T-helper 2 cell treated with Interferon-gamma antibody and Interleukin-4, amounts not matched to agents 5 μg/mL and 100 μg/mL, for 36 hours (primary cell): ENCODE data around the gene OR52N1.
A peak's percentile ranks its signal among the peaks of the same experiment; 100 is the strongest.

ENCODE experiments used
- DNase-seq: peaks from one replicate; pipeline ENCODE4 v3.0.0; 2021; ENCODE audit warnings: low spot score
- H3K27ac Mint-ChIP-seq: one replicate; pipeline ENCODE4 v1.8.0; 2021; ENCODE audit warnings: mild to moderate bottlenecking, mixed read lengths
- H3K27me3 Mint-ChIP-seq: one replicate; pipeline ENCODE4 v1.8.0; 2021; ENCODE audit warnings: low read depth, mixed read lengths
- H3K36me3 Mint-ChIP-seq: one replicate; pipeline ENCODE4 v1.8.0; 2021; ENCODE audit warnings: low read depth, mixed read lengths
- H3K4me1 Mint-ChIP-seq: one replicate; pipeline ENCODE4 v1.8.0; 2021; ENCODE audit warnings: low read depth, mixed read lengths
- H3K4me3 Mint-ChIP-seq: one replicate; pipeline ENCODE4 v1.8.0; 2022; ENCODE audit warnings: mild to moderate bottlenecking, moderate library complexity, mixed read lengths
- H3K9me3 Mint-ChIP-seq: one replicate; pipeline ENCODE4 v1.8.0; 2021; ENCODE audit warnings: mixed read lengths

The OR52N1 gene

GRCh38 chr11:5791165-5791564 is at the start of gene OR52N1:
Gene OR52N1, minus strand, starts transcription at chr11:5791265. Its CDS starts 2,449 bp downstream, at chr11:5788816.
- Mint-ChIP-seq H3K27ac (no peak within 1 kb of the TSS), H3K9me3 (no peaks in the 10 kb centered on the region), H3K4me1 (no peaks in the 10 kb centered on the region), H3K4me3 (no peak within 1 kb of the TSS), H3K36me3 (no peaks in the 10 kb centered on the region), H3K27me3 (peaks cover 5% of the 10 kb centered on the region)
- DNase-seq = no peak

GRCh38 chr11:5837695-5838094 is 46.6 kb upstream of the OR52N1 start:
- no peak for DNase-seq
- Mint-ChIP-seq H3K36me3 (no peaks in the 10 kb centered on the region), H3K27me3 (no peaks in the 10 kb centered on the region), H3K27ac (no peak overlapping the region), H3K9me3 (no peaks in the 10 kb centered on the region), H3K4me3 (no peak overlapping the region), H3K4me1 (no peaks in the 10 kb centered on the region)

- Mint-ChIP-seq H3K4me1 (no peaks in the 10 kb centered on the region), H3K9me3 (no peaks in the 10 kb centered on the region), H3K27ac (no peak overlapping the region), H3K27me3 (no peaks in the 10 kb centered on the region), H3K36me3 (no peaks in the 10 kb centered on the region), H3K4me3 (no peak overlapping the region)
- DNase-seq = no peak
Measured at GRCh38 chr11:5833446-5833845, 42.4 kb upstream of the OR52N1 start.

- DNase-seq = no peak
- Mint-ChIP-seq H3K27ac (no peak overlapping the region), H3K4me1 (no peaks in the 10 kb centered on the region), H3K27me3 (peaks cover 3% of the 10 kb centered on the region), H3K36me3 (no peaks in the 10 kb centered on the region), H3K9me3 (no peaks in the 10 kb centered on the region), H3K4me3 (no peak overlapping the region)
Measured at GRCh38 chr11:5831196-5831829, 40.2 kb upstream of the OR52N1 start.

GRCh38 chr11:5818245-5818886 is 27.3 kb upstream of the OR52N1 start:
- H3K9me3 Mint-ChIP-seq = no peaks in the 10 kb centered on the region
- DNase-seq = no peak
- peak overlapping the region; percentile 78 for H3K4me3 Mint-ChIP-seq
- no peaks in the 10 kb centered on the region for H3K36me3 Mint-ChIP-seq
- peaks cover 7% of the 10 kb centered on the region for H3K4me1 Mint-ChIP-seq
- peaks cover 7% of the 10 kb centered on the region for H3K27me3 Mint-ChIP-seq
- H3K27ac Mint-ChIP-seq = peak overlapping the region; percentile 68

- Mint-ChIP-seq H3K4me1 (peaks cover 7% of the 10 kb centered on the region), H3K36me3 (no peaks in the 10 kb centered on the region)
Measured at GRCh38 chr11:5815534-5815933, 24.5 kb upstream of the OR52N1 start.

GRCh38 chr11:5809905-5810795 is 19.1 kb upstream of the OR52N1 start:
- no peaks in the 10 kb centered on the region for H3K9me3 Mint-ChIP-seq
- DNase-seq = no peak
- H3K27me3 Mint-ChIP-seq = peaks cover 29% of the 10 kb centered on the region
- no peak overlapping the region for H3K27ac Mint-ChIP-seq
- peaks cover 10% of the 10 kb centered on the region for H3K4me1 Mint-ChIP-seq
- no peaks in the 10 kb centered on the region for H3K36me3 Mint-ChIP-seq
- H3K4me3 Mint-ChIP-seq = no peak overlapping the region

More at GRCh38 chr11:5815534-5815933, 24.5 kb upstream of the OR52N1 start:
- H3K9me3 Mint-ChIP-seq = no peaks in the 10 kb centered on the region
- no peak overlapping the region for H3K27ac Mint-ChIP-seq
- H3K4me3 Mint-ChIP-seq = no peak overlapping the region
- no peak for DNase-seq
- H3K27me3 Mint-ChIP-seq = peaks cover 16% of the 10 kb centered on the region

- peak; percentile 6 for DNase-seq
- H3K9me3 Mint-ChIP-seq = no peaks in the 10 kb centered on the region
- no peak overlapping the region for H3K27ac Mint-ChIP-seq
- peaks cover 29% of the 10 kb centered on the region for H3K27me3 Mint-ChIP-seq
- H3K36me3 Mint-ChIP-seq = no peaks in the 10 kb centered on the region
- peak overlapping the region; percentile 86 for H3K4me3 Mint-ChIP-seq
- peaks cover 10% of the 10 kb centered on the region for H3K4me1 Mint-ChIP-seq
Measured at GRCh38 chr11:5809122-5809519, 18.1 kb upstream of the OR52N1 start.

- Mint-ChIP-seq H3K36me3 (no peaks in the 10 kb centered on the region), H3K4me3 (peak within 1 kb of the TSS; percentile 86), H3K27ac (no peak within 1 kb of the TSS), H3K27me3 (peaks cover 24% of the 10 kb centered on the region), H3K4me1 (peaks cover 10% of the 10 kb centered on the region), H3K9me3 (no peaks in the 10 kb centered on the region)
- DNase-seq = peak; percentile 60
Measured at GRCh38 chr11:5808500-5809121, 17.5 kb upstream of the OR52N1 start, which contains the start of gene OR52N2. Gene OR52N2, plus strand, starts transcription at chr11:5808924. Its CDS starts 11,412 bp downstream, at chr11:5820336.

GRCh38 chr11:5807580-5807979 is 16.5 kb upstream of the OR52N1 start:
- H3K4me3 Mint-ChIP-seq = no peak overlapping the region
- H3K36me3 Mint-ChIP-seq = no peaks in the 10 kb centered on the region
- H3K9me3 Mint-ChIP-seq = no peaks in the 10 kb centered on the region

GRCh38 chr11:5803982-5804381 is 12.9 kb upstream of the OR52N1 start:
- Mint-ChIP-seq H3K27ac (no peak overlapping the region), H3K27me3 (peaks cover 5% of the 10 kb centered on the region), H3K9me3 (no peaks in the 10 kb centered on the region), H3K36me3 (no peaks in the 10 kb centered on the region), H3K4me3 (no peak overlapping the region), H3K4me1 (peaks cover 6% of the 10 kb centered on the region)
- no peak for DNase-seq

More at GRCh38 chr11:5807580-5807979, 16.5 kb upstream of the OR52N1 start:
- Mint-ChIP-seq H3K27me3 (peaks cover 20% of the 10 kb centered on the region), H3K27ac (no peak overlapping the region), H3K4me1 (peaks cover 10% of the 10 kb centered on the region)
- DNase-seq = no peak

- H3K9me3 Mint-ChIP-seq = no peaks in the 10 kb centered on the region
- no peak overlapping the region for H3K4me3 Mint-ChIP-seq
- no peak for DNase-seq
- peaks cover 2% of the 10 kb centered on the region for H3K27me3 Mint-ChIP-seq
- H3K4me1 Mint-ChIP-seq = no peaks in the 10 kb centered on the region
- no peak overlapping the region for H3K27ac Mint-ChIP-seq
- H3K36me3 Mint-ChIP-seq = no peaks in the 10 kb centered on the region
Measured at GRCh38 chr11:5796541-5796940, 5.5 kb upstream of the OR52N1 start.

GRCh38 chr11:5783255-5783654 is 7.8 kb downstream of the OR52N1 start, which contains the start of gene OR52N5:
Gene OR52N5, minus strand, starts transcription at chr11:5783355. Its CDS starts 4,721 bp downstream, at chr11:5778634.
- Mint-ChIP-seq H3K4me1 (no peaks in the 10 kb centered on the region), H3K36me3 (no peaks in the 10 kb centered on the region), H3K4me3 (no peak within 1 kb of the TSS), H3K9me3 (no peaks in the 10 kb centered on the region), H3K27me3 (no peaks in the 10 kb centered on the region), H3K27ac (no peak within 1 kb of the TSS)
- no peak for DNase-seq
